ENCODE data around the gene ART1. TPM values are rescaled to one million over a fixed set of nuclear protein-coding genes. Genes with fewer than 3 reads are reported as not detected.
A peak's percentile ranks its signal among the peaks of the same experiment; 100 is the strongest.

ART1 gene
- total RNA-seq, 2 experiments from 2014 or later: not detected

DNA sequence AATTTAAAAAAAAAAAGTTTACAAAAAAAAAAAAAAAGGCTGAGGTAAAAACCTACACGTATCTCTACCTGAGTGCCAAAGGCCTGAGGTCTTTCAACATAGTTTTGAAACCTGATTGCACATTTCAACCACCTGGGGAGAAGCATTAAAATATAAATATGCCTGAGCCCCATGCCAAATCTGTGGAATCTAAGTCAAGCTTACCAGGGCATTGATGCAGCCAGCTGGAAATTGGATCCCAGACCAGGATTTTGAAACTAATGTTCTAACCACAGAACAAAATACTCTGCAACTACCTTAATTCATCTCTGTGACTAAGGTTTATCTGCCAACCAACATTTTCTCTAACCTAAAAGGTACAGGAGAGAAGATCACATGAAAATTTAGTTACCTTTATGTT is 65.0 kb downstream of the ART1 start:
- DNase-seq (no peak), ATAC-seq (no peak)
- ChIA-PET POLR2A (interaction anchor here (0.8 to 1.2 kb wide), 2 partner anchors 15 to 18 kb away, joined by 3 read pairs; no protein-coding TSS in a partner anchor), CTCF (interaction anchor here (0.6 to 1.1 kb wide), 2 partner anchors 34 to 99 kb away, joined by 3 to 7 read pairs; partner anchors contain the start of gene PGAP2)
- H3K27me3 Mint-ChIP-seq (ENCODE audit: low read depth): no peaks in the 10 kb centered on the region
- H3K4me3 Mint-ChIP-seq: no peak overlapping the region
- H3K27ac Mint-ChIP-seq: no peak overlapping the region
- H3K9me3 Mint-ChIP-seq (ENCODE audit: insufficient read depth): no peaks in the 10 kb centered on the region
- H3K4me1 Mint-ChIP-seq (ENCODE audit: low read depth): peaks cover 1% of the 10 kb centered on the region
- H3K36me3 Mint-ChIP-seq (ENCODE audit: low read depth): peaks cover 59% of the 10 kb centered on the region

DNA sequence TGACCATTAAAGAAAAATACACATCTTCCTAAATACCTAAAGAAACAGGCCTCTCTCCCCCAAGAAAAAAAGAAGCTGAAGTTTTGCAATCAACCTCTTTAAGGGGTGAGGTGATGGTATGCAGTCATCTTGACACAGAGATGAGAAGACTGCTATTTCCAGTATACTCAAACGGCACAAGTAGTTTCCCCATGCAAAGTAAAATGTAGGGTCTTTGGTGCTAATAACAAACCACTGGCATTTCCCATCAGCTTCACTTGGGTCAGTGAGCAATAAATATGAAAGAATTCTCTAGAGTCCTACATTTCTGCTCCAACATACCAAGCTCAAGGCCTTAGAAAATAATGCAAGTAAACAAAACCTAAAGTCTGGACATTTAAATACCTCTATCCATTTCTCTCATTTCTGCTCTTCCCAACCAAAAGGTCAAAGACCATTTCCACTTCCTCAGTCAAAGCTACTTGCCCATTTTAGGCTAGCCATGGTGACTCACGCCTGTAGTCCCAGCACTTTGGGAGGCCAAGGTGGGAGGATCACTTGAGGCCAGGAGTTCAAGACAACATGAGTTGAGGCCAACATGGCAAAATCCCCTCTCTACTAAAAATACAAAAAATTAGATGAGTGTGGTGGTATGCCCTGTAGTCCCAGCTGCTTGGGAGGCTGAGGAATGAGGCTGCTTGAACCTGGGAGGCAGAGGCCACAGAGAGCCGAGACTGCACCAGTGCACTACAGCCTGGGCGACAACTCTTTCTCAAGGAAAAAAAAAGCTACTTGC is 65.7 kb downstream of the ART1 start:
- no peaks in the 10 kb centered on the region for H3K9me3 Mint-ChIP-seq (ENCODE audit: insufficient read depth)
- H3K27ac Mint-ChIP-seq: peak overlapping the region; percentile 1
- no peak overlapping the region for H3K4me3 Mint-ChIP-seq
- ATAC-seq (no peak), DNase-seq (no peak)
- POLR2A ChIA-PET: interaction anchor here (0.6 to 1.2 kb wide), 3 partner anchors 9 to 17 kb away, joined by 3 read pairs; no protein-coding TSS in a partner anchor
- CTCF ChIA-PET: interaction anchor here (0.6 to 1.1 kb wide), 2 partner anchors 33 to 98 kb away, joined by 3 to 7 read pairs; partner anchors contain the start of gene PGAP2
- H3K27me3 Mint-ChIP-seq (ENCODE audit: low read depth): no peaks in the 10 kb centered on the region
- peaks cover 57% of the 10 kb centered on the region for H3K36me3 Mint-ChIP-seq (ENCODE audit: low read depth)
- H3K4me1 Mint-ChIP-seq (ENCODE audit: low read depth): peaks cover 1% of the 10 kb centered on the region

DNA sequence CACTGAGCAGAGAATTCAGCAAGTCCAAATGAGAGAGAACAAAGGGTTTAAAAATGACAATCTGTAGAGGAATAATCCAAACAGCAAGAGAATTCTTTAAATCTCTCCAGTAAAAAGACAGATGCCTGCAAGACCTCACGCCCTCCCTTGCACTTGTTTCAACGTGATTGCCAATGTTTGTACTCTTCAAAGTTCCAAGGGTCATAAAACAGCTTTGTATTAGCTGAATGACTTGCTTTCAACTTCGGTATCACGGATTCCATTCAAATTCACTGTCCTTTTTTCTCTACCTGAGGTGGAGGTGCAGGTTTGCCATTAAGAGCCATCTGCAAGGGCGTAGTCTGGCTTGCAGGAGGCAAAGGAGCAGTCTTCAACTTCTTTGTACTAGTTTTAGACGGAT is 67.3 kb downstream of the ART1 start:
- Mint-ChIP-seq H3K27ac (no peak overlapping the region), H3K27me3 (ENCODE audit: low read depth) (no peaks in the 10 kb centered on the region), H3K4me3 (no peak overlapping the region), H3K36me3 (ENCODE audit: low read depth) (peaks cover 54% of the 10 kb centered on the region), H3K9me3 (ENCODE audit: insufficient read depth) (no peaks in the 10 kb centered on the region), H3K4me1 (ENCODE audit: low read depth) (peaks cover 1% of the 10 kb centered on the region)
- POLR2A ChIA-PET: no interaction called here
- no peak for DNase-seq
- CTCF ChIA-PET: interaction anchor here (0.6 kb wide), 1 partner anchor 271 kb away, joined by 3 read pairs; no protein-coding TSS in a partner anchor
- ATAC-seq: no peak

Other genes with a start within 250 kb of the ART1 start
- gene ART5, start 3.1 kb upstream of the ART1 start, total RNA-seq: not detected
- 1 to 10 TPM; 2.6 to 3.0 TPM for gene CHRNA10, start 26.3 kb downstream of the ART1 start, total RNA-seq
- gene NUP98, start 152.4 kb downstream of the ART1 start, total RNA-seq: 100 to 1,000 TPM; 106 to 108 TPM
- gene PGAP2, start 163.4 kb downstream of the ART1 start, total RNA-seq: 10 to 100 TPM; 23.8 to 25.7 TPM
- 100 to 1,000 TPM; 173 to 191 TPM for gene RHOG, start 195.8 kb downstream of the ART1 start, total RNA-seq
- gene STIM1, start 210.5 kb downstream of the ART1 start, total RNA-seq: 100 to 1,000 TPM in 1 of 2 experiments, 10 to 100 TPM in 1; 97.3 to 104 TPM